Measurements from ENCODE around the gene CD8B2. TPM values are rescaled to one million over a fixed set of nuclear protein-coding genes. Genes with fewer than 3 reads are reported as not detected.

The CD8B2 gene
- total RNA-seq, 1 experiment from 2014 or later: not detected

DNA sequence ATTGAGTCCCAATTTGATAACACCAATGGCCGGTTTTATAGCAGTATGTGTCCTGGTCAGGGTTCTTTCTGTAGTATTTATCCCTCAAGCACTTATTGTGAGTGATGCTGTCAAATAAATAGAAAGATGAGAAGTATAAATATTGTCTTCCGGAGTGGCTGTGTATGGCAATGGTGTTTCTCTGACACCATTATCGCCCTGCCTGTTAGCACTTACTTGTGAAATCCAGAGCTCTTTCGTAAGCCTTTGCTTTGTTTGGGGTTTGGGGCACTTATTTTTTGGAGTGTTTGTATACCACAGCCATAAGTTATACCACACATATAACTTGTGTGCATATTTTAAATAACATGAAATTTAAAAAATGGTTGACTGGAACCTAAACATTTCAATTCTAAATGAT lies 29.3 kb downstream of the CD8B2 start:
- Mint-ChIP-seq H3K27me3 (ENCODE audit: low read depth) (no peaks in the 10 kb centered on the region), H3K4me1 (no peaks in the 10 kb centered on the region; the same call in 1 of the 2 replicates), H3K36me3 (no peaks in the 10 kb centered on the region), H3K27ac (no peak overlapping the region), H3K9me3 (no peaks in the 10 kb centered on the region), H3K4me3 (no peak overlapping the region)
- ATAC-seq: no peak
- CTCF ChIA-PET: no interaction called here
- no peak for DNase-seq (ENCODE audit: low spot score)
- POLR2A ChIA-PET: no interaction called here
- no peak for TF ChIP-seq TCF7 (CRISPR knock-in tag; IDR thresholded peaks at IDR 0.05; ENCODE audit: low read depth)
- TF ChIP-seq, protein P1, sequence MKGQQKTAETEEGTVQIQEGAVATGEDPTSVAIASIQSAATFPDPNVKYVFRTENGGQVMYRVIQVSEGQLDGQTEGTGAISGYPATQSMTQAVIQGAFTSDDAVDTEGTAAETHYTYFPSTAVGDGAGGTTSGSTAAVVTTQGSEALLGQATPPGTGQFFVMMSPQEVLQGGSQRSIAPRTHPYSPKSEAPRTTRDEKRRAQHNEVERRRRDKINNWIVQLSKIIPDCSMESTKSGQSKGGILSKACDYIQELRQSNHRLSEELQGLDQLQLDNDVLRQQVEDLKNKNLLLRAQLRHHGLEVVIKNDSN (CRISPR knock-in tag; IDR thresholded peaks at IDR 0.05): no peak
- no peak for TF ChIP-seq NR3C1 (CRISPR knock-in tag; conservative IDR thresholded peaks at IDR 0.05; ENCODE audit: low read depth)
- TF ChIP-seq ARID4B (CRISPR knock-in tag; IDR thresholded peaks at IDR 0.05; ENCODE audit: borderline replicate concordance): no peak

DNA sequence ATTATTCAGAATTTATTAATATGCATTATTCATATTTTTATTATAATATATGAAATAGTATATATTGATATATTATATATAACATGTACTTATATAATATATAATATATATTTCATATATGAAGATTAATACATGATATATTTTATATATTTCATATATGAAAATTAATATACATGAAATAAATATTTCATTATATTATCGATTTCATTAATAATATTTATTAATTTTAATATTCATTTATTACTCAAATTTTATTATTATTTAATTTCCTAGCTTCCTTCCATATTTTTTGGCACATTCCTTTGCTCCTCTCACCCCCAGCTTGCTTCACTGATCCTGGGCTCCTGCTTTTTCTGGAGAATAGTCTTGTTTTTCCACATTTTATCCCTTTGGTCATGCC lies 29.7 kb downstream of the CD8B2 start:
- H3K27ac Mint-ChIP-seq: no peak overlapping the region
- no peak overlapping the region for H3K4me3 Mint-ChIP-seq
- POLR2A ChIA-PET: no interaction called here
- no peaks in the 10 kb centered on the region for H3K36me3 Mint-ChIP-seq
- no peaks in the 10 kb centered on the region for H3K27me3 Mint-ChIP-seq (ENCODE audit: low read depth)
- DNase-seq (ENCODE audit: low spot score) (no peak), ATAC-seq (no peak)
- TF ChIP-seq TP53 (CRISPR knock-in tag; IDR thresholded peaks at IDR 0.05): no peak
- no peak for TF ChIP-seq ZNF396 (CRISPR knock-in tag; IDR thresholded peaks at IDR 0.05; ENCODE audit: borderline replicate concordance)
- peak; percentile 97 for TF ChIP-seq HMGA2 (CRISPR knock-in tag; IDR thresholded peaks at IDR 0.05)
- TF ChIP-seq, protein P2, sequence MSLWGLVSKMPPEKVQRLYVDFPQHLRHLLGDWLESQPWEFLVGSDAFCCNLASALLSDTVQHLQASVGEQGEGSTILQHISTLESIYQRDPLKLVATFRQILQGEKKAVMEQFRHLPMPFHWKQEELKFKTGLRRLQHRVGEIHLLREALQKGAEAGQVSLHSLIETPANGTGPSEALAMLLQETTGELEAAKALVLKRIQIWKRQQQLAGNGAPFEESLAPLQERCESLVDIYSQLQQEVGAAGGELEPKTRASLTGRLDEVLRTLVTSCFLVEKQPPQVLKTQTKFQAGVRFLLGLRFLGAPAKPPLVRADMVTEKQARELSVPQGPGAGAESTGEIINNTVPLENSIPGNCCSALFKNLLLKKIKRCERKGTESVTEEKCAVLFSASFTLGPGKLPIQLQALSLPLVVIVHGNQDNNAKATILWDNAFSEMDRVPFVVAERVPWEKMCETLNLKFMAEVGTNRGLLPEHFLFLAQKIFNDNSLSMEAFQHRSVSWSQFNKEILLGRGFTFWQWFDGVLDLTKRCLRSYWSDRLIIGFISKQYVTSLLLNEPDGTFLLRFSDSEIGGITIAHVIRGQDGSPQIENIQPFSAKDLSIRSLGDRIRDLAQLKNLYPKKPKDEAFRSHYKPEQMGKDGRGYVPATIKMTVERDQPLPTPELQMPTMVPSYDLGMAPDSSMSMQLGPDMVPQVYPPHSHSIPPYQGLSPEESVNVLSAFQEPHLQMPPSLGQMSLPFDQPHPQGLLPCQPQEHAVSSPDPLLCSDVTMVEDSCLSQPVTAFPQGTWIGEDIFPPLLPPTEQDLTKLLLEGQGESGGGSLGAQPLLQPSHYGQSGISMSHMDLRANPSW (CRISPR knock-in tag; conservative IDR thresholded peaks at IDR 0.05; ENCODE audit: low read depth): no peak
- TF ChIP-seq SP1 (CRISPR knock-in tag; conservative IDR thresholded peaks at IDR 0.05): no peak
- no peak for TF ChIP-seq PRRX2 (CRISPR knock-in tag; IDR thresholded peaks at IDR 0.05)
- TF ChIP-seq E2F4 (CRISPR knock-in tag; IDR thresholded peaks at IDR 0.05; ENCODE audit: borderline replicate concordance, low read depth): no peak
- CTCF ChIA-PET: interaction anchor here (1.6 kb wide), 1 partner anchor 411 kb away, joined by 3 read pairs; no protein-coding TSS in a partner anchor
- H3K9me3 Mint-ChIP-seq: no peaks in the 10 kb centered on the region
- no peaks in the 10 kb centered on the region; the same call in 1 of the 2 replicates for H3K4me1 Mint-ChIP-seq

DNA sequence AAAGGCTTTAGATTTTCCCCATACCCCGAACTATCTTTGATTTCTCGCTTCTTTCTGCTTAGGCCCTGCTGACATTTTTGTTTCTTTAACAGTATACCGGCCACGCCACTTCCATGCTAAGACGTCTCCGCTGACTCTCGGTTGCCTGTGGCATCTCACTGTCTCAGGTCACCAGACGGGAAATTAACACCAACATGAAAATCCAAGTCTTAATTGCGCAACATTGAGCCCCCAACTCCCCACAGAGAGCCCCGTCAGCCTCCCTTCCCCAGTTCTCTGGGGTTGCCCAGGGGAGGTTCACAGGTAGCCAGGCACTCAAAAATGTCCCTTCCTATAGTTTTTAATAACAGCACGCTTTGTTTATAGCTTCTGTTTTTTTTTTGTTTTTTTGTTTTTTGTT lies 30.2 kb downstream of the CD8B2 start:
- H3K27me3 Mint-ChIP-seq (ENCODE audit: low read depth): no peaks in the 10 kb centered on the region
- DNase-seq (ENCODE audit: low spot score): no peak
- H3K36me3 Mint-ChIP-seq: no peaks in the 10 kb centered on the region
- POLR2A ChIA-PET: no interaction called here
- ATAC-seq: no peak
- no peak overlapping the region for H3K27ac Mint-ChIP-seq
- H3K9me3 Mint-ChIP-seq: no peaks in the 10 kb centered on the region
- CTCF ChIA-PET: interaction anchor here (1.2 to 1.6 kb wide), 2 partner anchors 26 to 412 kb away, joined by 3 read pairs; no protein-coding TSS in a partner anchor
- H3K4me1 Mint-ChIP-seq: no peaks in the 10 kb centered on the region
- no peak for TF ChIP-seq ZBTB21 (CRISPR knock-in tag; IDR thresholded peaks at IDR 0.05; ENCODE audit: borderline replicate concordance)
- TF ChIP-seq IRF2 (CRISPR knock-in tag; IDR thresholded peaks at IDR 0.05; ENCODE audit: borderline replicate concordance, low read depth): no peak
- TF ChIP-seq, protein P3, sequence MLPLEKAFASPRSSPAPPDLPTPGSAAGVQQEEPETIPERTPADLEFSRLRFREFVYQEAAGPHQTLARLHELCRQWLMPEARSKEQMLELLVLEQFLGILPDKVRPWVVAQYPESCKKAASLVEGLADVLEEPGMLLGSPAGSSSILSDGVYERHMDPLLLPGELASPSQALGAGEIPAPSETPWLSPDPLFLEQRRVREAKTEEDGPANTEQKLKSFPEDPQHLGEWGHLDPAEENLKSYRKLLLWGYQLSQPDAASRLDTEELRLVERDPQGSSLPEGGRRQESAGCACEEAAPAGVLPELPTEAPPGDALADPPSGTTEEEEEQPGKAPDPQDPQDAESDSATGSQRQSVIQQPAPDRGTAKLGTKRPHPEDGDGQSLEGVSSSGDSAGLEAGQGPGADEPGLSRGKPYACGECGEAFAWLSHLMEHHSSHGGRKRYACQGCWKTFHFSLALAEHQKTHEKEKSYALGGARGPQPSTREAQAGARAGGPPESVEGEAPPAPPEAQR (CRISPR knock-in tag; IDR thresholded peaks at IDR 0.05): no peak
- TF ChIP-seq ZNF416 (CRISPR knock-in tag; IDR thresholded peaks at IDR 0.05): no peak
- TF ChIP-seq, protein P4, sequence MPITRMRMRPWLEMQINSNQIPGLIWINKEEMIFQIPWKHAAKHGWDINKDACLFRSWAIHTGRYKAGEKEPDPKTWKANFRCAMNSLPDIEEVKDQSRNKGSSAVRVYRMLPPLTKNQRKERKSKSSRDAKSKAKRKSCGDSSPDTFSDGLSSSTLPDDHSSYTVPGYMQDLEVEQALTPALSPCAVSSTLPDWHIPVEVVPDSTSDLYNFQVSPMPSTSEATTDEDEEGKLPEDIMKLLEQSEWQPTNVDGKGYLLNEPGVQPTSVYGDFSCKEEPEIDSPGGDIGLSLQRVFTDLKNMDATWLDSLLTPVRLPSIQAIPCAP (CRISPR knock-in tag; IDR thresholded peaks at IDR 0.05): no peak
- no peak for TF ChIP-seq GTF2I (CRISPR knock-in tag; conservative IDR thresholded peaks at IDR 0.05)
- no peak for TF ChIP-seq EMX1 (CRISPR knock-in tag; IDR thresholded peaks at IDR 0.05)
- H3K4me3 Mint-ChIP-seq: no peak overlapping the region
